ENCODE measurements around the gene FUT8.

DNA sequence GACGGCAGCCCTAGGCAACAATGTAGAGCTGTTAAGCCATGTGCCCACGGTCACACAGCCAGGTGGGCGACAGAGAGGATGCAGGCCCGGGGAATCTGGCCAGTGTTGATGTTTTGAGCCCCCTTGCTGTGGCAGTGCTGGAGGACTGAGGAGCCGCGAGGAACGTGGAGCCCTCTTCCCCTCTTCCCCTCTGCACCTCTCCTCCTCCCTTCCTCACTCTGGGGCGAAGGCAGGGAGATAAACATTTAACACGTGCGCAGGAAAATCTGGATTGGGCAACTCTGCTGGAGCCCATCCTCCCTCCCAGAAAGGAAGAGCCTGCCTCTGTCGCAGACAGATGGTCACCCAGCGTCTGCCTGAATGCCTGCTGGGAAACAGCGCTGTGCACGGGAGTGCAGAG lies 376.8 kb downstream of the FUT8 start:
- TF ChIP-seq, protein P1, sequence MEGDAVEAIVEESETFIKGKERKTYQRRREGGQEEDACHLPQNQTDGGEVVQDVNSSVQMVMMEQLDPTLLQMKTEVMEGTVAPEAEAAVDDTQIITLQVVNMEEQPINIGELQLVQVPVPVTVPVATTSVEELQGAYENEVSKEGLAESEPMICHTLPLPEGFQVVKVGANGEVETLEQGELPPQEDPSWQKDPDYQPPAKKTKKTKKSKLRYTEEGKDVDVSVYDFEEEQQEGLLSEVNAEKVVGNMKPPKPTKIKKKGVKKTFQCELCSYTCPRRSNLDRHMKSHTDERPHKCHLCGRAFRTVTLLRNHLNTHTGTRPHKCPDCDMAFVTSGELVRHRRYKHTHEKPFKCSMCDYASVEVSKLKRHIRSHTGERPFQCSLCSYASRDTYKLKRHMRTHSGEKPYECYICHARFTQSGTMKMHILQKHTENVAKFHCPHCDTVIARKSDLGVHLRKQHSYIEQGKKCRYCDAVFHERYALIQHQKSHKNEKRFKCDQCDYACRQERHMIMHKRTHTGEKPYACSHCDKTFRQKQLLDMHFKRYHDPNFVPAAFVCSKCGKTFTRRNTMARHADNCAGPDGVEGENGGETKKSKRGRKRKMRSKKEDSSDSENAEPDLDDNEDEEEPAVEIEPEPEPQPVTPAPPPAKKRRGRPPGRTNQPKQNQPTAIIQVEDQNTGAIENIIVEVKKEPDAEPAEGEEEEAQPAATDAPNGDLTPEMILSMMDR (IDR thresholded peaks at IDR 0.05): no peak
- no peak for TF ChIP-seq EZH2 (IDR thresholded peaks at IDR 0.05; ENCODE audit: borderline replicate concordance, insufficient read depth, low read depth, low read length, poor library complexity, severe bottlenecking)
